PFSK-1 (cell line): Measurements from ENCODE around the gene NHLRC1.

Experiments used
- FOXP2 ChIP-seq: optimal IDR thresholded peaks from 2 replicates; pipeline ENCODE3; 2011; ENCODE audit warnings: borderline replicate concordance, control low read depth, inconsistent platforms; ENCODE audit not compliant: insufficient read depth; ENCODE audit errors: extremely low read length, extremely low read depth
- POLR2AphosphoS5 ChIP-seq: IDR thresholded peaks from 2 replicates; pipeline ENCODE4 v1.6.1; 2012; ENCODE audit warnings: low read depth, mild to moderate bottlenecking, control low read depth, low read length, moderate library complexity
- REST ChIP-seq, 2 experiments: IDR thresholded peaks; 2 replicates each; pipeline versions ENCODE4 v1.6.1 to v1.8.0; 2011 to 2012; ENCODE audit warnings: low read depth in 2 of 2, low read length in 2 of 2, control low read depth in 1 of 2, inconsistent platforms in 1 of 2, mild to moderate bottlenecking in 1 of 2, moderate library complexity in 1 of 2; ENCODE audit not compliant: insufficient read depth in 1 of 2
- SIN3A ChIP-seq: IDR thresholded peaks from 2 replicates; pipeline ENCODE4 v1.6.1; 2012; ENCODE audit warnings: mild to moderate bottlenecking, low read length, moderate library complexity, borderline replicate concordance; ENCODE audit not compliant: insufficient read depth
- TAF1 ChIP-seq: IDR thresholded peaks from 2 replicates; pipeline ENCODE4 v1.6.1; 2012; ENCODE audit warnings: low read length, control low read depth, borderline replicate concordance; ENCODE audit not compliant: insufficient read depth

Gene NHLRC1

GRCh38 chr6:18087396-18088165 is 34.9 kb downstream of the NHLRC1 start:
- no peak for TF ChIP-seq REST (IDR thresholded peaks at IDR 0.05; ENCODE audit: insufficient read depth in 1 of 2, low read depth in 2 of 2, low read length in 2 of 2)
- no peak for TF ChIP-seq POLR2AphosphoS5
- no peak for TF ChIP-seq SIN3A
- no peak for TF ChIP-seq TAF1
- TF ChIP-seq FOXP2: no peak

- TF ChIP-seq SIN3A: no peak
- TF ChIP-seq TAF1: no peak
- no peak for TF ChIP-seq POLR2AphosphoS5
- TF ChIP-seq REST (IDR thresholded peaks at IDR 0.05; ENCODE audit: insufficient read depth in 1 of 2, low read depth in 2 of 2, low read length in 2 of 2): no peak
- no peak for TF ChIP-seq FOXP2
Measured at GRCh38 chr6:18081025-18081668, 41.3 kb downstream of the NHLRC1 start.

- TF ChIP-seq SIN3A (no peak), REST (IDR thresholded peaks at IDR 0.05; ENCODE audit: insufficient read depth in 1 of 2, low read depth in 2 of 2, low read length in 2 of 2) (no peak), POLR2AphosphoS5 (no peak), TAF1 (no peak), FOXP2 (no peak)
Measured at GRCh38 chr6:18080544-18080943, 41.9 kb downstream of the NHLRC1 start.

- no peak for TF ChIP-seq REST (IDR thresholded peaks at IDR 0.05; ENCODE audit: insufficient read depth in 1 of 2, low read depth in 2 of 2, low read length in 2 of 2)
- TF ChIP-seq TAF1: no peak
- no peak for TF ChIP-seq POLR2AphosphoS5
- no peak for TF ChIP-seq FOXP2
- no peak for TF ChIP-seq SIN3A
Measured at GRCh38 chr6:18078866-18079265, 43.6 kb downstream of the NHLRC1 start.

GRCh38 chr6:18076231-18076630 is 46.2 kb downstream of the NHLRC1 start:
- no peak for TF ChIP-seq TAF1
- no peak for TF ChIP-seq POLR2AphosphoS5
